ENCODE data around the gene CHCHD3. TPM values are rescaled to one million over a fixed set of nuclear protein-coding genes. Genes with fewer than 3 reads are reported as not detected.

CHCHD3 gene
- total RNA-seq, 1 experiment from 2014 or later, result 114 TPM

DNA sequence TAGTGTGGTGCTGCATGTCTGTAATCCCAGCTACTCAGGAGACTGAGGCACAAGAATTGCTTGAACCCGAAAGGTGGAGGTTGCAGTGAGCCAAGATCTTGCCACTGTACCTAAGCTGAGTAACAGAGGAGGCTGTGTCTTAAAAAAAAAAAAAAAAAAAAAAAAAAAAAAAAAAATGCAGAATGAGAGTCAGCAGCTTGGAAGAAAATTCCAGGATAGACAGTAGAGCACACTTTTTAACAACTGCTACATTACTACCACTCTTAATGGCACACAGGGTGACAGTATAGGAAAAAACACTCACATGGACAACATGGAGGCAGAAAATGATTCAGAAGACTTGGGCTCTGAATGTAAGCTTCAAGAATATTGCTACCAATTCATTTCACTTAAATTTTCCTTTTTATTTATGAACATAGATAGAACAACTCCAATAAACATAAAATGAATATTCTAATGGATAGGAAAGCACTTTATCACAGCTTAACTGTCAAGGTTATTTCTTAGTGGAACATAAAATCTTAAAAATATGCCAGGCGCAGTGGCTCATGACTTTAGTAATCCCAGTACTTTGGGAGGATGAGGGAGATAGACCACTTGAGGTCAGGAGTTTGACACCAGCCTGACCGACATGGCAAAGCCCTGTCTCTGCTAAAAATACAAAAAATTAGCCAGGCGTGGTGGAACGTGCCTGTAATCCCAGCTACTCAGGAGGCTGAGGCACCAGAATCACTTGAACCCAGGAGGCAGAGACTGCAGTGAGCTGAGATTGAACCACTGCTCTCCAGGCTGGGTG lies 31.5 kb downstream of the CHCHD3 start (continued):
- TF ChIP-seq, protein P1, sequence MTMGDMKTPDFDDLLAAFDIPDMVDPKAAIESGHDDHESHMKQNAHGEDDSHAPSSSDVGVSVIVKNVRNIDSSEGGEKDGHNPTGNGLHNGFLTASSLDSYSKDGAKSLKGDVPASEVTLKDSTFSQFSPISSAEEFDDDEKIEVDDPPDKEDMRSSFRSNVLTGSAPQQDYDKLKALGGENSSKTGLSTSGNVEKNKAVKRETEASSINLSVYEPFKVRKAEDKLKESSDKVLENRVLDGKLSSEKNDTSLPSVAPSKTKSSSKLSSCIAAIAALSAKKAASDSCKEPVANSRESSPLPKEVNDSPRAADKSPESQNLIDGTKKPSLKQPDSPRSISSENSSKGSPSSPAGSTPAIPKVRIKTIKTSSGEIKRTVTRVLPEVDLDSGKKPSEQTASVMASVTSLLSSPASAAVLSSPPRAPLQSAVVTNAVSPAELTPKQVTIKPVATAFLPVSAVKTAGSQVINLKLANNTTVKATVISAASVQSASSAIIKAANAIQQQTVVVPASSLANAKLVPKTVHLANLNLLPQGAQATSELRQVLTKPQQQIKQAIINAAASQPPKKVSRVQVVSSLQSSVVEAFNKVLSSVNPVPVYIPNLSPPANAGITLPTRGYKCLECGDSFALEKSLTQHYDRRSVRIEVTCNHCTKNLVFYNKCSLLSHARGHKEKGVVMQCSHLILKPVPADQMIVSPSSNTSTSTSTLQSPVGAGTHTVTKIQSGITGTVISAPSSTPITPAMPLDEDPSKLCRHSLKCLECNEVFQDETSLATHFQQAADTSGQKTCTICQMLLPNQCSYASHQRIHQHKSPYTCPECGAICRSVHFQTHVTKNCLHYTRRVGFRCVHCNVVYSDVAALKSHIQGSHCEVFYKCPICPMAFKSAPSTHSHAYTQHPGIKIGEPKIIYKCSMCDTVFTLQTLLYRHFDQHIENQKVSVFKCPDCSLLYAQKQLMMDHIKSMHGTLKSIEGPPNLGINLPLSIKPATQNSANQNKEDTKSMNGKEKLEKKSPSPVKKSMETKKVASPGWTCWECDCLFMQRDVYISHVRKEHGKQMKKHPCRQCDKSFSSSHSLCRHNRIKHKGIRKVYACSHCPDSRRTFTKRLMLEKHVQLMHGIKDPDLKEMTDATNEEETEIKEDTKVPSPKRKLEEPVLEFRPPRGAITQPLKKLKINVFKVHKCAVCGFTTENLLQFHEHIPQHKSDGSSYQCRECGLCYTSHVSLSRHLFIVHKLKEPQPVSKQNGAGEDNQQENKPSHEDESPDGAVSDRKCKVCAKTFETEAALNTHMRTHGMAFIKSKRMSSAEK (CRISPR knock-in tag; IDR thresholded peaks at IDR 0.05; ENCODE audit: borderline replicate concordance), result no peak
- TF ChIP-seq IRF2 (CRISPR knock-in tag; IDR thresholded peaks at IDR 0.05; ENCODE audit: borderline replicate concordance, low read depth) (no peak), TEAD1 (CRISPR knock-in tag; IDR thresholded peaks at IDR 0.05) (no peak), MYBL2 (CRISPR knock-in tag; IDR thresholded peaks at IDR 0.05) (no peak), E2F1 (CRISPR knock-in tag; IDR thresholded peaks at IDR 0.05) (no peak), GRHL2 (CRISPR knock-in tag; IDR thresholded peaks at IDR 0.05; ENCODE audit: insufficient replicate concordance, severe bottlenecking) (no peak), PRDM15 (CRISPR knock-in tag; IDR thresholded peaks at IDR 0.05) (no peak)
- TF ChIP-seq, protein P2, sequence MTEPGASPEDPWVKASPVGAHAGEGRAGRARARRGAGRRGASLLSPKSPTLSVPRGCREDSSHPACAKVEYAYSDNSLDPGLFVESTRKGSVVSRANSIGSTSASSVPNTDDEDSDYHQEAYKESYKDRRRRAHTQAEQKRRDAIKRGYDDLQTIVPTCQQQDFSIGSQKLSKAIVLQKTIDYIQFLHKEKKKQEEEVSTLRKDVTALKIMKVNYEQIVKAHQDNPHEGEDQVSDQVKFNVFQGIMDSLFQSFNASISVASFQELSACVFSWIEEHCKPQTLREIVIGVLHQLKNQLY (CRISPR knock-in tag; IDR thresholded peaks at IDR 0.05), result no peak

DNA sequence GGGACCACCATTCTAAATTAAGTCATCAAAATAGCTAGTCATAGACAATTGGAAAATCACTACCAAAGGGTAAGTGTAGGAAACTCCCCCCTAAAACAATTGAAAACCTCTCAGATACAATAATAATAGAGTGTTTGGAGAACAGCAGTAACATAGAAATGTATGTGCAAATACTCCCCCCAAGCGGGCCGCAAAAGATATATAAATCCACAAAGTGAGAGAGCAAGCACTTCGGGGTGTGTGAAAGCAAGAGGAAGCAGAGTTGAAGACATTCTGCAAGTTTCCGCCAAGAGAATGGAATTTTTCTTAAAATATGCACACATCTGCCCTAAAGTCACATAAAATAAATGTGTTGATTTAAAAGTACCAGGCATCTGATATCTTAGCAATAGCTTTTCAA lies 33.3 kb downstream of the CHCHD3 start:
- Mint-ChIP-seq H3K4me1 (peaks cover 70% of the 10 kb centered on the region), H3K4me3 (no peak overlapping the region), H3K36me3 (peaks cover 8% of the 10 kb centered on the region), H3K27ac (no peak overlapping the region), H3K9me3 (no peaks in the 10 kb centered on the region), H3K27me3 (ENCODE audit: low read depth) (no peaks in the 10 kb centered on the region)
- CTCF ChIA-PET, result no interaction called here
- ATAC-seq (no peak), DNase-seq (ENCODE audit: low spot score) (no peak)
- POLR2A ChIA-PET, result interaction anchor here (0.7 kb wide), 1 partner anchor 346 kb away, joined by 3 read pairs; no protein-coding TSS in a partner anchor
- no peak for TF ChIP-seq TEAD4 (CRISPR knock-in tag; IDR thresholded peaks at IDR 0.05)
- TF ChIP-seq, protein P3, sequence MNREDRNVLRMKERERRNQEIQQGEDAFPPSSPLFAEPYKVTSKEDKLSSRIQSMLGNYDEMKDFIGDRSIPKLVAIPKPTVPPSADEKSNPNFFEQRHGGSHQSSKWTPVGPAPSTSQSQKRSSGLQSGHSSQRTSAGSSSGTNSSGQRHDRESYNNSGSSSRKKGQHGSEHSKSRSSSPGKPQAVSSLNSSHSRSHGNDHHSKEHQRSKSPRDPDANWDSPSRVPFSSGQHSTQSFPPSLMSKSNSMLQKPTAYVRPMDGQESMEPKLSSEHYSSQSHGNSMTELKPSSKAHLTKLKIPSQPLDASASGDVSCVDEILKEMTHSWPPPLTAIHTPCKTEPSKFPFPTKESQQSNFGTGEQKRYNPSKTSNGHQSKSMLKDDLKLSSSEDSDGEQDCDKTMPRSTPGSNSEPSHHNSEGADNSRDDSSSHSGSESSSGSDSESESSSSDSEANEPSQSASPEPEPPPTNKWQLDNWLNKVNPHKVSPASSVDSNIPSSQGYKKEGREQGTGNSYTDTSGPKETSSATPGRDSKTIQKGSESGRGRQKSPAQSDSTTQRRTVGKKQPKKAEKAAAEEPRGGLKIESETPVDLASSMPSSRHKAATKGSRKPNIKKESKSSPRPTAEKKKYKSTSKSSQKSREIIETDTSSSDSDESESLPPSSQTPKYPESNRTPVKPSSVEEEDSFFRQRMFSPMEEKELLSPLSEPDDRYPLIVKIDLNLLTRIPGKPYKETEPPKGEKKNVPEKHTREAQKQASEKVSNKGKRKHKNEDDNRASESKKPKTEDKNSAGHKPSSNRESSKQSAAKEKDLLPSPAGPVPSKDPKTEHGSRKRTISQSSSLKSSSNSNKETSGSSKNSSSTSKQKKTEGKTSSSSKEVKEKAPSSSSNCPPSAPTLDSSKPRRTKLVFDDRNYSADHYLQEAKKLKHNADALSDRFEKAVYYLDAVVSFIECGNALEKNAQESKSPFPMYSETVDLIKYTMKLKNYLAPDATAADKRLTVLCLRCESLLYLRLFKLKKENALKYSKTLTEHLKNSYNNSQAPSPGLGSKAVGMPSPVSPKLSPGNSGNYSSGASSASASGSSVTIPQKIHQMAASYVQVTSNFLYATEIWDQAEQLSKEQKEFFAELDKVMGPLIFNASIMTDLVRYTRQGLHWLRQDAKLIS (CRISPR knock-in tag; IDR thresholded peaks at IDR 0.05; ENCODE audit: borderline replicate concordance), result no peak
- TF ChIP-seq CREM (CRISPR knock-in tag; IDR thresholded peaks at IDR 0.05), result no peak
- TF ChIP-seq, protein P4, sequence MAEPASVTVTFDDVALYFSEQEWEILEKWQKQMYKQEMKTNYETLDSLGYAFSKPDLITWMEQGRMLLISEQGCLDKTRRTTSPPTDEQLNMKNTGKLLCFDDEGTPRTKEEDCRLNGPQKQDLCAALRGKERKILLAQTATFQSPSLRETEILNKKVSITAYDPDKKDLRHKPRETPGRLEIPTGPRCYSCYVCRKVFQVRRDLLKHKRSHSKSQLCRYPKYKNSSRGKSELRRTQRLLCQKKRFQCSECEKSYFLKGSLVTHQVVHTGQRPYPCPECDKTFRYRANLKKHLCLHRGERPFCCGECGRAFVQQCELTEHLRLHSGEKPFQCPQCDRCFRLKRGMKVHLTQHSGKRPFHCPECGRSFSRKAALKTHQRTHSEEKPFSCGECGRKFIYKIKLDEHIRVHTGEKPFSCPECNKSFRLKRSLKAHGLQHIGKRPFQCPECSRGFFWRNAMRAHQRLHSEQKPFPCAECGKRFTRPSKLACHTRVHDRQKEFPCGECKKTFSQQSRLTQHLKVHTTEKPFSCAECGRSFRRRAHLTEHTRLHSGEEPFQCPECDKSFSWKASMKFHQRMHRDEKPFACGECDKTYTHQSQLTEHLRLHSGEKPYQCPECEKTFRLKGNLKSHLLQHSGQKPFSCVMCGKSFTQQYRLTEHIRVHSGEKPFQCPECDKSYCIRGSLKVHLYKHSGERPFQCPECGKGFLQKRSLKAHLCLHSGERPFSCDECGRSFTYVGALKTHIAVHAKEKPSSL (CRISPR knock-in tag; conservative IDR thresholded peaks at IDR 0.05), result no peak
- TF ChIP-seq, protein P5, sequence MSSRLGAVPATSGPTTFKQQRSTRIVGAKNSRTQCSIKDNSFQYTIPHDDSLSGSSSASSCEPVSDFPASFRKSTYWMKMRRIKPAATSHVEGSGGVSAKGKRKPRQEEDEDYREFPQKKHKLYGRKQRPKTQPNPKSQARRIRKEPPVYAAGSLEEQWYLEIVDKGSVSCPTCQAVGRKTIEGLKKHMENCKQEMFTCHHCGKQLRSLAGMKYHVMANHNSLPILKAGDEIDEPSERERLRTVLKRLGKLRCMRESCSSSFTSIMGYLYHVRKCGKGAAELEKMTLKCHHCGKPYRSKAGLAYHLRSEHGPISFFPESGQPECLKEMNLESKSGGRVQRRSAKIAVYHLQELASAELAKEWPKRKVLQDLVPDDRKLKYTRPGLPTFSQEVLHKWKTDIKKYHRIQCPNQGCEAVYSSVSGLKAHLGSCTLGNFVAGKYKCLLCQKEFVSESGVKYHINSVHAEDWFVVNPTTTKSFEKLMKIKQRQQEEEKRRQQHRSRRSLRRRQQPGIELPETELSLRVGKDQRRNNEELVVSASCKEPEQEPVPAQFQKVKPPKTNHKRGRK (CRISPR knock-in tag; IDR thresholded peaks at IDR 0.05; ENCODE audit: borderline replicate concordance), result no peak
- TF ChIP-seq TCF7 (CRISPR knock-in tag; IDR thresholded peaks at IDR 0.05; ENCODE audit: low read depth), result no peak
- TF ChIP-seq MXD4 (CRISPR knock-in tag; IDR thresholded peaks at IDR 0.05; ENCODE audit: borderline replicate concordance), result no peak

All from WTC11 (cell line).